ENCODE measurements around the gene PHLPP1.

DNA sequence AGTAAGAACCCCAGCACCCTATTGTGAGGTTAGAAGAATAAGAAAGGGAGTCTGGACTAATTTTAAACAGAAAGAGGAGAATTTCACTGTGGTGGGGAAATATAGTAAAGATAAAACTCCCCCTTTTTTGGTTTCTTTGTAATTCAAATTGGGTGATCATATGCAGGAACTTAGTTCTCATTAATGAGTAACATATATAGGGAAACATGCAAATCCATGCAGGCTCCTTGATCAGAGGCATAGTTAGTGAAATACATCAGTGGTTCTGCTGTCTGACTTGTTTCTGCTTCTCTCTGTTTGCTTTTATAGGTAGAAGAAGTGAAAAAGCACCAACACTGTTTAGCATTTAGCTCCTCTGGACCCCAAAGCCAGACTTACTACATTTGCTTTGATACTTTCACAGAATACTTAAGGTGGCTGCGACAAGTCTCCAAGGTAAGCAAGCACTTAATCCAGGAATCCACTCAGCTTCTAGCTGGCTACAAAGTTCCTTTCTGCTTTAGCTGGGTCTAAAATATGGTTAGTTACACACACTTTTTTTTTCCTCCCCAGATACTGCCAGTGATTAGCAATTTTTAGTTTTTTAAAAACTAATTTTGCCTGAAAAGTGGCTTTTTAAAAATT, 123.2 kb downstream of the PHLPP1 start:
- TF ChIP-seq POLR2A (IDR thresholded peaks at IDR 0.05; ENCODE audit: low read length) (no peak), GATA1 (IDR thresholded peaks at IDR 0.05; ENCODE audit: low read depth, low read length) (no peak)
